ENCODE data around the gene SHROOM2.

GRCh38 chrX:9862953-9863352 lies 76.7 kb downstream of the SHROOM2 start:
- TF ChIP-seq STAG1 (CRISPR knock-in tag; IDR thresholded peaks at IDR 0.05; ENCODE audit: borderline replicate concordance) (no peak), SMAD4 (CRISPR knock-in tag; conservative IDR thresholded peaks at IDR 0.05) (no peak), ZBTB2 (IDR thresholded peaks at IDR 0.05) (no peak), SOX6 (IDR thresholded peaks at IDR 0.05) (no peak), ZNF217 (CRISPR knock-in tag; IDR thresholded peaks at IDR 0.05) (no peak), HNRNPK (IDR thresholded peaks at IDR 0.05; ENCODE audit: low read depth, low read length, poor library complexity, severe bottlenecking) (no peak), CTCF (IDR thresholded peaks at IDR 0.05 in 2 of 3, conservative IDR thresholded peaks at IDR 0.05 in 1 of 3; ENCODE audit: insufficient read depth in 2 of 3, low read depth in 1 of 3, low read length in 3 of 3) (no peak), ELF4 (CRISPR knock-in tag; IDR thresholded peaks at IDR 0.05) (no peak), PTBP1 (IDR thresholded peaks at IDR 0.05; ENCODE audit: low read depth, low read length) (no peak)
